Ishikawa (cell line): ENCODE measurements around the gene ATP8A2.

Experiments
- CEBPB ChIP-seq: IDR thresholded peaks from 2 replicates; pipeline ENCODE4 v1.6.1; 2012
- CREB1 ChIP-seq: IDR thresholded peaks from 2 replicates; pipeline ENCODE4 v1.6.1; 2012; ENCODE audit warnings: low read depth
- EGR1 ChIP-seq: IDR thresholded peaks from 2 replicates; pipeline ENCODE4 v1.6.1; 2012
- EP300 ChIP-seq: IDR thresholded peaks from 2 replicates; pipeline ENCODE4 v1.6.1; 2012; ENCODE audit warnings: borderline replicate concordance
- FOXM1 ChIP-seq: IDR thresholded peaks from 2 replicates; pipeline ENCODE4 v1.6.1; 2012; ENCODE audit warnings: low read depth, borderline replicate concordance
- MAX ChIP-seq: IDR thresholded peaks from 2 replicates; pipeline ENCODE4 v1.6.1; 2012
- NFIC ChIP-seq: IDR thresholded peaks from 2 replicates; pipeline ENCODE4 v1.6.1; 2012
- RAD21 ChIP-seq: IDR thresholded peaks from 2 replicates; pipeline ENCODE4 v1.6.1; 2012; ENCODE audit warnings: low read depth
- REST ChIP-seq: IDR thresholded peaks from 2 replicates; pipeline ENCODE4 v1.6.1; 2012; ENCODE audit warnings: low read depth, mild to moderate bottlenecking
- TAF1 ChIP-seq: IDR thresholded peaks from 2 replicates; pipeline ENCODE4 v1.6.1; 2012; ENCODE audit warnings: low read depth, mild to moderate bottlenecking
- TCF12 ChIP-seq: IDR thresholded peaks from 2 replicates; pipeline ENCODE4 v1.6.1; 2012; ENCODE audit warnings: low read depth
- TEAD4 ChIP-seq: IDR thresholded peaks from 2 replicates; pipeline ENCODE4 v1.6.1; 2012
- USF1 ChIP-seq: IDR thresholded peaks from 2 replicates; pipeline ENCODE4 v1.6.1; 2012
- YY1 ChIP-seq: IDR thresholded peaks from 2 replicates; pipeline ENCODE4 v1.6.1; 2012; ENCODE audit warnings: low read depth
- ZBTB7A ChIP-seq: IDR thresholded peaks from 2 replicates; pipeline ENCODE4 v1.6.1; 2012; ENCODE audit warnings: low read depth

ATP8A2 gene

GRCh38 chr13:25967144-25967543 is 595.4 kb downstream of the ATP8A2 start:
- TF ChIP-seq NFIC (no peak), RAD21 (no peak), TCF12 (no peak), FOXM1 (no peak), EGR1 (no peak), ZBTB7A (no peak), CREB1 (no peak)

- TF ChIP-seq EGR1 (no peak), YY1 (no peak), CEBPB (no peak), MAX (no peak), CREB1 (no peak), REST (no peak), RAD21 (no peak), TEAD4 (no peak), TCF12 (no peak), ZBTB7A (no peak), EP300 (no peak), NFIC (no peak)
These were observed 599.3 kb downstream of the ATP8A2 start for GRCh38 chr13:25971047-25971446.

- TF ChIP-seq YY1 (no peak), TAF1 (no peak), CREB1 (no peak)
These were observed 599.8 kb downstream of the ATP8A2 start for GRCh38 chr13:25971459-25972145.

- TF ChIP-seq MAX (no peak), TEAD4 (no peak), YY1 (no peak), FOXM1 (no peak), TAF1 (no peak), NFIC (no peak), ZBTB7A (no peak), TCF12 (no peak), USF1 (no peak), CEBPB (no peak), REST (no peak), RAD21 (no peak), EP300 (no peak), EGR1 (no peak), CREB1 (no peak)
These were observed 601.3 kb downstream of the ATP8A2 start for GRCh38 chr13:25973085-25973484.

- TF ChIP-seq YY1 (no peak), TCF12 (no peak), USF1 (no peak), CEBPB (no peak), RAD21 (no peak)
These were observed 601.8 kb downstream of the ATP8A2 start for GRCh38 chr13:25973576-25973975.

- TF ChIP-seq ZBTB7A (no peak), CREB1 (no peak), TAF1 (no peak), EP300 (no peak), FOXM1 (no peak), RAD21 (no peak), EGR1 (no peak), TEAD4 (no peak), TCF12 (no peak), REST (no peak), YY1 (no peak), NFIC (no peak)
These were observed 605.4 kb downstream of the ATP8A2 start for GRCh38 chr13:25977216-25977615.
